GM19397 (cell line): ENCODE data around the gene DNAH9.

Source experiments
- ATAC-seq: cut with Tn5 transposase; IDR thresholded peaks from one replicate; pipeline ENCODE4 v1.9.1; 2021; ENCODE audit warnings: mild to moderate bottlenecking, moderate library complexity; ENCODE audit not compliant: unreplicated experiment

Gene DNAH9

DNA sequence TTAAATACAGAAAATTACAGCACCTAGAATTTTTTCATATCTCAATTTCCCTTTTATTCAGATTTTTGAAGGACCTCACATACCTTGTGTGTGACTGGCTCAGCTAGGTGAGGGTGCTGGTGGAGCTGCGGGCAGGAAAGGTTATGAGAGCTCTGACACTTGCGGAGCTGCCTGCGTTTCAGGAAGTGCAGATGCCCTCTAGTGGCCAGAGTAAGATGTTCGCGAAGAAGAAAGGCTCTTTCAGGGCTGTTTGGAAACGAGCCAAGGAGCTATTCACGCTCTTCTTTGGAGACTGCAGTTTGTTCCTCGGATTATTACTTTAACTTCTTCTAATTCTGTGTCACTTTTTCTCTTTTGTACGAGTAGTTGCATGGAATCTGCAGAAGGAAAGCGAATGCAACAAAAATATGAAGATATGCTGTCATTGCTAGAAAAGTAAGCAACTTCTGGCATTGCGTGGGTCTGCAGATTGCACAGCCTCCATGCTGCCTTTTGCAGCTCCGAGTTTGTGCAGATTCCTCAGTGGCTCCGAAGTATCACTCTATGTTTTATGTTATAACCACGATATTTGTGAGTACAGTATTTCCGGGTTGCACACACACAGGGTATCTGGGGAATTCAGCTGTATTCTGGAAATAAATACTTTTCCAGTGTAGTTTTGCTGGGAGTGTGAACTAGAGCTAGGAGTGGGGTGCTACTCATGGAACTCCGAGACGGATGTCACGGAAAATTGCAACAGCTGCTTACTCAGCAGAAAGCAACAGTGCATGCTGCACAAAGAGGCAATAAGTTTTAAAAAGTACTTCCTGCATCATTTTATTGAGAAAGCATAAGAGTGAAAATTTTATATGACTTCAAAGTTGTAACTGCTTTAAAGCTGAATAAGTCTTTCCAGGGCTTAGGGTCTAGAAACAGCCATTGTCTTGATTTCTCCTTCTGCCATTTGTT is 46.3 kb downstream of the DNAH9 start:
- ATAC-seq = no peak

DNA sequence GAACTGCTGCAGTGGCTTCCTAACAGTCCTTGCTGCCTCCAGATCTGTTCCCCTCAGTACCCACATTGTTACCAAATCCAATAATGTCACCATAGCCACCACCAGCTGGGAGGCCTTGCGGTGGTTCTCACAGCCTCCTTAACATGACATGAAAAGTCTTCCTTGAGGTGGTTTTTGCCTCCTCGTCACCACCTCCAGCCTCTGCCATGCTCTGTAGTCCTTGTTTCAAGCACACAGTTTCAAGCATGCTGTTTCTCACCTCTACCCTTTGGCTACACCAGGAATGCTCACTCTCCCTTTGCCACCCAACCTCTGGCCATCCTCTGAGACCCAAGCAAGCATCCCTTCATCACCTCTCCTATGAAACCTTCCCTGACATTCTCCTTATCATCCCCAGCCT is 47.2 kb downstream of the DNAH9 start:
- ATAC-seq = no peak

DNA sequence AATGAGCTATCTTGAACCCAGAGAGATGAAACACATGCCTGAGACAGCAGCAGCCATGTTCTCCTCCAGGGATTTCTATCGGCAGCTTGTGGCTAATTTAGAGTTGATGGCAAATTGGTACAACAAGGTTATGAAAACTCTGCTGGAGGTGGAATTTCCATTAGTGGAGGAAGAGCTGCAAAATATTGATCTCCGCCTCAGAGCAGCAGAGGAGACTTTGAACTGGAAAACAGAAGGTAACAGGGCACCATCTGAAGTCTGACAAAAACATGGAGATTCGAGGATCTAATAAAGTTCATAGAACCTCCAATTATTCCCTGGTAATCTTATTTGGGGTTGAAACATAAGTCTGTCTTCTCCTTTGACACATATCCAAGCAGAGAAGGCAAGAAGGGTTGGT is 52.8 kb downstream of the DNAH9 start:
- no peak for ATAC-seq

- ATAC-seq = no peak
These were observed 70.3 kb downstream of the DNAH9 start for GRCh38 chr17:11668618-11669017.

DNA sequence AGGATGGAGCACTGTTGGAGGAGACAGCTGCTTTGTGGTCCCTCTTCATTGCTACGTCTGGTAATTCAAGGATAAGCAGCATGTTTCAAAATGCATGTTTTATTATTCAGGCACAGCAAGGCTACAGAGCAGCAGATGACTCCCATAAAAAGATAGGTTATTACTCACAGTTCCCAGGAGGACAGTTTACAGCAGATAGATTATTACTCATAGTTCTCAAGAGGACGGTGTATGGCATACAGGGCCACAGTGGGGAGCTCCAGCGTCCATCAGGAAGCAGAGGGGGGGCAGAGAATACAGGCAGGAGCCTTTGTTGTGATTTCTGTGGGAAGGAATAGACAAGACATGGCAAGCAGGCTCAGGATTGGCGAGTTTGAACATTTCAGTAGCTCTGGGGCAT is 72.9 kb downstream of the DNAH9 start:
- no peak for ATAC-seq

GRCh38 chr17:11682646-11683045 is 84.4 kb downstream of the DNAH9 start:
- no peak for ATAC-seq

- no peak for ATAC-seq
These were observed 92.4 kb downstream of the DNAH9 start for GRCh38 chr17:11690681-11691080.

DNA sequence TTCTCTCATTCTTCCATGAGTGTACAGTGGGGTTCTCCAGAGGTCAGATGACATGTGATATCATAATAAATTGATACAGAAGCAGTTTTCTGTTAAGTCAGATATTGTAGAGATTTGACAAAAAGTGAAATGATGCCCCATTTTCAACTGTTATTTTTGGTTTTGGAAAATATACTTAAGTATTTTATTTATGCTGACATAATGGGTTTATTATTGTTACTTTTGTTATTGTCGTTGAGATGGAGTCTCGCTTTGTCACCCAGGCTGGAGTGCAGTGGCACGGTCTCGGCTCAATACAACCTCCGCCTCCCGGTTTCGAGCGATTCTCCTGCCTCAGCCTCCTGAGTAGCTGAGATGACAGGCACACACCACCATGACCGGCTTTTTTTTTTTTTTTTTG is 94.4 kb downstream of the DNAH9 start:
- ATAC-seq = no peak

- ATAC-seq = no peak
These were observed 95.0 kb downstream of the DNAH9 start for GRCh38 chr17:11693284-11693683.

GRCh38 chr17:11700668-11701067 is 102.4 kb downstream of the DNAH9 start:
- ATAC-seq = no peak

DNA sequence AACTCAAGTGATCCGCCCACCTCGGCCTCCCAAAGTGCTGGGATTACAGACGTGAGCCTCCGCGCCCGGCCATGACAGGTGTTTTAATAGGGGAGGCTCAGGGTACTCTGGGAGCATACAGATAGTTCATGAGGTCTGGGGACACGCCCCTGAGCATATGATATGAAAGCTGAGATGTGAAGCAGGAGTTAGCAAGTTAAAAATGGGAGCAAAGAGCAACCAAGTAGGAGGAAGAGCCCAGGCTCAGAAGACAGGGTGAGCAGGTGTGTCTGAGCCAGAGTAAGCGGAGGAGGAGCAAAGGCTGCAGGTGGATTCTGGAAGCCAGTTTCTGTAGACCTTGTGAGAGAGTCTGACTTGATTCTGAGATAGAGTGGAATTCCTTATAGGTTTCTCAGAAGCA is 103.6 kb downstream of the DNAH9 start:
- no peak for ATAC-seq

GRCh38 chr17:11704041-11704440 is 105.8 kb downstream of the DNAH9 start:
- ATAC-seq = no peak

DNA sequence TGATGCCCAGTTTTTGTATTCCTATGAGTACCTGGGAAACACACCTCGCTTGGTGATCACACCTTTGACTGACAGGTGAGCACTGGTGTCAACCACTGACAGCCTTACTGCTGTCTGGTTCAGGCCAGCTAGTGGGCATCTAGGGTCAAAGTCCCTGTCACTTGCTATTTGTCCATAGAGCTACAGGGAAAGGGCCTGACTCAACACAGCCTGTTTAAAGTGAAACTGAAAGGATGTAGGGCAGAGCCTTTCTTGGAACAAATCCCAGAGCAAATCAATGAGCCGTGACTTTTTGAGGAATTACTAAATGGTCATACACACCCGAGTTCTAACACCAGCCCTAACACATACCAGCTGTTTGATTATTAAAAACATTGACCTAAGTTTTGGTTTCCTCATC is 106.8 kb downstream of the DNAH9 start:
- no peak for ATAC-seq

GRCh38 chr17:11707586-11707985 is 109.3 kb downstream of the DNAH9 start:
- ATAC-seq = no peak

DNA sequence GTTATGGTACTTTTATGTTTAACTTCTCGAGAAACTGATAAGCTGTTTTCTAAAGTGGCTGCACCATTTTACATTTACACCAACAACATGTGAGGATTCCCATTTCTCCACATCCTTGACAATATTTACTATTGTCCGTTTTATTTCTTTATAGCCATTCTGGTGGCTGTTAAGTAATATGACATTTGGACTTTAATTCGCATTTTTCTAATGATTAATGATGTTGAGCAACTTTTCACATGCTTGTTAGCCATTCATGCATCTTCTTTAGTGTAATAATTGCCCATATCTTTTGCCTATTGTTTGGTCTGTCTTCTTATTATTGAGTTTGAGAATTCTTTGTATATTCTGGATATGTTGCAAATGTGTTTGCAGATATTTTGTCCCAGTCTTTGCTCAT is 114.2 kb downstream of the DNAH9 start:
- ATAC-seq = no peak

DNA sequence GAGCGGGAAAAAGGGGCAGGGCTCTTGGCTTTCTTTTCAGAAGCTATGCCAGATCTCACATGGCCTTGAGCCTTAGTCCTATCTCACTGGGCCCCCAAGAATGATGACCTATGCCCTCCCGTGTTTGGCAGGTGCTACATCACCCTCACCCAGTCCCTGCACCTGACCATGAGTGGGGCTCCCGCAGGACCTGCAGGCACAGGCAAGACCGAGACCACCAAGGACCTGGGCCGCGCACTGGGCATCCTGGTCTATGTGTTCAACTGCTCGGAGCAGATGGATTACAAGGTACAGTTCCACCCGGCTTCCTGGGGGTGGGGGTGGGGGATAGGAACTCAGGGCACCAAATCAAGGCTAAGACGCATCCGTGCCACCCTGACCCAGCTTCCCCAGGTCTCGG is 120.9 kb downstream of the DNAH9 start:
- no peak for ATAC-seq

- ATAC-seq = no peak
These were observed 121.6 kb downstream of the DNAH9 start for GRCh38 chr17:11719856-11720255.

DNA sequence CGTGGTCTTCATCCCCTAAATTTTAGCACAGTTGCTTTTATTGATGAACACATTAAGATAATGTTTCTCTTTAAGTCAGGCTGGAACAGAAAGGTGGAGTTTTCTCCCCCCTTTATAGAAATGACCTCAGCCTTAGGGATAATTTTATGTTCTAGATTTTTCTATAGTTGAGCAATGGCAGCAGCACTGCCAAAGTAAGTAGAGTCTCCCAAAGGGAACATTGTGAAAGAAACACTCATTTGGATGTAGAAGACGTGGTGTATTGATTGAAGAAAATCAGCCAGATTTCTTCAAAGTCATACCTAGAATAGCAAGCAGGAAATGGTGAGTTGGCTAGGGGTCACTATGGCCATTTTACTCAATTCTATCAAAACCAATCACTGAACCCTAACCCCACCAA is 122.5 kb downstream of the DNAH9 start:
- ATAC-seq = no peak

- no peak for ATAC-seq
These were observed 132.5 kb downstream of the DNAH9 start for GRCh38 chr17:11730747-11731146.

- no peak for ATAC-seq
These were observed 138.5 kb downstream of the DNAH9 start for GRCh38 chr17:11736613-11737312.

GRCh38 chr17:11737313-11737679 is 139.0 kb downstream of the DNAH9 start:
- ATAC-seq = no peak

GRCh38 chr17:11738151-11738550 is 139.9 kb downstream of the DNAH9 start:
- no peak for ATAC-seq
